ENCODE measurements around the gene CHKB.

The CHKB gene

GRCh38 chr22:50582493-50583293 lies at the start of gene CHKB:
Gene CHKB, minus strand, starts transcription at chr22:50582849. Its CDS starts 68 bp downstream, at chr22:50582781.
- peak within 1 kb of the TSS; percentile 83 for H3K4me3 ChIP-seq (ENCODE audit: low read depth, low read length)
- peak; percentile 97 for DNase-seq (ENCODE audit: low read depth)
- no peak for TF ChIP-seq CTCF (IDR thresholded peaks at IDR 0.05; ENCODE audit: low read depth, low read length)
- peak; percentile 71 for TF ChIP-seq POLR2A (IDR thresholded peaks at IDR 0.05; ENCODE audit: extremely low read depth, insufficient read length)
- peak; percentile 42; the same call in 1 of the 2 replicates for TF ChIP-seq MYC (IDR thresholded peaks at IDR 0.05; ENCODE audit: low read depth, low read length)

- TF ChIP-seq POLR2A (IDR thresholded peaks at IDR 0.05; ENCODE audit: extremely low read depth, insufficient read length) (no peak), MYC (IDR thresholded peaks at IDR 0.05; ENCODE audit: low read depth, low read length) (no peak), MAX (IDR thresholded peaks at IDR 0.05; ENCODE audit: low read depth, low read length) (no peak), CTCF (IDR thresholded peaks at IDR 0.05; ENCODE audit: low read depth, low read length) (no peak)
- no peak for DNase-seq (ENCODE audit: low read depth)
Measured at GRCh38 chr22:50630376-50630775, 47.7 kb upstream of the CHKB start.

GRCh38 chr22:50628543-50629134 lies 46.0 kb upstream of the CHKB start:
- no peak for DNase-seq (ENCODE audit: low read depth)
- peak overlapping the region; percentile 80 for H3K4me3 ChIP-seq (ENCODE audit: low read depth, low read length)
- TF ChIP-seq MAX (IDR thresholded peaks at IDR 0.05; ENCODE audit: low read depth, low read length) (no peak), CTCF (IDR thresholded peaks at IDR 0.05; ENCODE audit: low read depth, low read length) (no peak), POLR2A (IDR thresholded peaks at IDR 0.05; ENCODE audit: extremely low read depth, insufficient read length) (no peak), MYC (IDR thresholded peaks at IDR 0.05; ENCODE audit: low read depth, low read length) (no peak)

More at GRCh38 chr22:50630376-50630775, 47.7 kb upstream of the CHKB start:
- H3K4me3 ChIP-seq (ENCODE audit: low read depth, low read length): no peak overlapping the region

GRCh38 chr22:50627642-50628542 lies 45.2 kb upstream of the CHKB start, which contains the start of gene ARSA:
Gene ARSA, minus strand, starts transcription at chr22:50628152. Its CDS starts 373 bp downstream, at chr22:50627779.
- H3K4me3 ChIP-seq (ENCODE audit: low read depth, low read length): peak within 1 kb of the TSS; percentile 80
- TF ChIP-seq MYC (IDR thresholded peaks at IDR 0.05; ENCODE audit: low read depth, low read length) (no peak), POLR2A (IDR thresholded peaks at IDR 0.05; ENCODE audit: extremely low read depth, insufficient read length) (peak; percentile 44), MAX (IDR thresholded peaks at IDR 0.05; ENCODE audit: low read depth, low read length) (0 out of 2 replicates have a peak, but pooled peaks have one; percentile 9), CTCF (IDR thresholded peaks at IDR 0.05; ENCODE audit: low read depth, low read length) (peak; percentile 7)

GRCh38 chr22:50626850-50627641 lies 44.4 kb upstream of the CHKB start:
- TF ChIP-seq MAX (IDR thresholded peaks at IDR 0.05; ENCODE audit: low read depth, low read length): no peak
- TF ChIP-seq POLR2A (IDR thresholded peaks at IDR 0.05; ENCODE audit: extremely low read depth, insufficient read length): no peak
- no peak for TF ChIP-seq CTCF (IDR thresholded peaks at IDR 0.05; ENCODE audit: low read depth, low read length)
- no peak for TF ChIP-seq MYC (IDR thresholded peaks at IDR 0.05; ENCODE audit: low read depth, low read length)
- DNase-seq (ENCODE audit: low read depth): no peak
- peak overlapping the region; percentile 64 for H3K4me3 ChIP-seq (ENCODE audit: low read depth, low read length)

More at GRCh38 chr22:50627642-50628542, 45.2 kb upstream of the CHKB start, which contains the start of gene ARSA:
- DNase-seq (ENCODE audit: low read depth): peak; percentile 87

Data from NB4 (cell line).